Measurements from ENCODE around the gene INSR.
A peak's percentile ranks its signal among the peaks of the same experiment; 100 is the strongest.
"Not testable (repeated sequence)": the region's sequence is repeated elsewhere in the genome, so short reads cannot be mapped to it uniquely, and the experiment has no call there.

Gene INSR

DNA sequence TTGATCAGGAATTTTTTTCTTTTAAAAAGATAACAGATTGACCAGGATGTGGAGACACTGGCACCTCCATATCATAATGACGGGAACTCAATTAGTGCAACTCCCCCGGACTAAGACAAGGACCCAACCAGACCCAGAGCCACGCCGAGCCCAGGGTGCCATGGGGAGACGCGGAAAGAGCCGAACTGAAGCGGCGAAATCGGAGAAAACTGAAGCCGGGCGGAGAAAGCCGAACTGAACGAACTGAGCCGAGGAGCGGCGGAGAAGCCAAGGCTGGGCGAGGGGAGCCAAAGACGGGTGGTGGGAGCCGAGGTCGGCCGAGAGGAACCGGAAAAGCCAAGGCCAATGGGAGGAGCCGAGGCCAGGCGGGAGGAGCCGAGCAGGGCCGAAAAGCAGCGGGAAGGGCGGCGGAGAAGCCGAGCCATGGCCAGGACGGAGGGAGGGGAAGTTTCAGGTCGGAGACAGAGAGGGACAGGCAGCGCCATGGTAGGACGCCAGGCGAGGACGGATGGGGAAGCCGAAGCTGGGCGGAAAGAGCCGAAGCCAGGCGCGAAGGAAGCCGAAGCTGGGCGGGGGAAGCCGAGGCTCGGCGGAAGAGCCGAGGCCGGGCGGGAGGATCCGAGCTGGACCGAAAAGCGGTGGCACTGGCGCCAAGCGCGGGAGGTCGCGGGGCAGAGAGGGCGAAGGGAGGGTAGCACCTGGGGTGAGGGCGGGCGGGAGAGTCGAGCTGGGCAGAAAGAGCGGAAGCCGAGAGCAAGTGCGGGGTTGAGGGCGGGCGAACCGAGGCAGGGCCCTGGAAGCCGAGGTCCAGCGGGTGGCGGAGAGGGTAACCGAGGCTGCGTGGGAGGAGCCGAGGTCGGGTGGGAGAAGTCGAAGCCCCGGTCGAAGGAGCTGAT lies 195.3 kb downstream of the INSR start:
- peak; percentile 97 for DNase-seq (ENCODE audit: low spot score)

DNA sequence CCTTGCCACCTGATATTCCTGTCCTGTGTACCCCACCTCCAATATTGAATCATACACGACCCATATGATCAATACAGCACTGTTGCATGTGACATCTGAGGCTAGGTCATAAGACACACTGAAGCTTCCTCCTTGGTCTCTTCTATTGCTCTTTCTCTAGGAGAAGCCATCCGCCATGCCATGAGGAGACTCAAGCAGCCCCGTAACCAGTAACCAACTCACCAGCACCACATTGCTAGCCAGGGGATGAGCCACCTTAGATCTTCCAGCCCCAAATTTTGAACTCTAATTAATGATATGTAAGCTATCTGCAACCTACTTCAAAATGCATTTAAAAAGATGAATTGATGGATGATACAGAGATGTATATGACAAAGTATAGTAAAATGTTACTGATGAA lies 196.1 kb downstream of the INSR start:
- no peak for DNase-seq (ENCODE audit: low spot score)

DNA sequence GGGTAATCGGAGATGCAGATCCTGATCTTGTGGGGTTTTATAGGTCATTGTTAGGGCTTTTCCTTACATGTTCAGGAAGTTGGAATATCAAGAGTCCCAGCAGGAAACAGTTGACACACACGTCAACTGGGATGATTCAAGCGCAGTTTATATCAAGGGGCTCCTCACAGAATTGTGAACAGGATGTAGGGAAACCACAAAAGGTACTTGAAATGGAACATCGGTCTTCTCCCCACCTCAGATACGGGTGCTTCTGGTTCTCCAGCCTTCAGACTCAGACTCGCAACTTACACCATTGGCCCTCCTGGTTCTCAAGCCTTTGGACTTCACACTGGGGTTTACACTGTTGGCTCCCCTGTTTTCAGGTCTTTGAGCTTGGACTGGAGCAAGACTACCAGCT lies 205.2 kb downstream of the INSR start:
- DNase-seq (ENCODE audit: low spot score), result no peak

DNA sequence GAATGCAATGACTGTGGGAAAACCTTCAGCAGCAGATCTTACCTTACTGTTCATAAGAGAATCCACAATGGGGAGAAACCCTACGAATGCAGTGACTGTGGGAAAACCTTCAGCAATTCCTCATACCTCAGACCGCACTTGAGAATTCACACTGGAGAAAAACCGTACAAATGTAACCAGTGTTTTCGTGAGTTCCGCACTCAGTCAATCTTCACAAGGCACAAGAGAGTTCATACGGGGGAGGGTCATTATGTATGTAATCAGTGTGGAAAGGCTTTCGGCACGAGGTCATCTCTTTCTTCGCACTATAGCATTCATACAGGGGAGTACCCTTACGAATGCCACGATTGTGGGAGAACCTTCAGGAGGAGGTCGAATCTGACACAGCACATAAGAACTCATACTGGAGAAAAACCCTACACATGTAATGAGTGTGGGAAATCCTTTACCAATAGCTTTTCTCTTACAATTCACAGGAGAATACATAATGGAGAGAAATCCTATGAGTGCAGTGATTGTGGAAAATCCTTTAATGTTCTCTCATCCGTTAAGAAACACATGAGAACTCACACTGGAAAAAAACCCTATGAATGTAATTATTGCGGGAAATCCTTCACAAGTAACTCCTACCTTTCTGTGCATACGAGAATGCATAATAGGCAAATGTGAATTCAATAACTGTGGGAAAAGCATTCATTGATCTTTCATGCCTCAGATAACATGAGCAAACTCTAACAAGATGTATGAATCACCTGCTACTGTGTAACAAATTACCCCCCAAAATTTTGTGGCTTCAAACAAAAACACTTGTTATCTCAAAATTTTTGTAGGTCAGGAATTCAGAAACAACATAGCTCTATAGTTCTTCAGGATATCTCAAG lies 210.9 kb downstream of the INSR start:
- DNase-seq (ENCODE audit: low spot score), result no peak

DNA sequence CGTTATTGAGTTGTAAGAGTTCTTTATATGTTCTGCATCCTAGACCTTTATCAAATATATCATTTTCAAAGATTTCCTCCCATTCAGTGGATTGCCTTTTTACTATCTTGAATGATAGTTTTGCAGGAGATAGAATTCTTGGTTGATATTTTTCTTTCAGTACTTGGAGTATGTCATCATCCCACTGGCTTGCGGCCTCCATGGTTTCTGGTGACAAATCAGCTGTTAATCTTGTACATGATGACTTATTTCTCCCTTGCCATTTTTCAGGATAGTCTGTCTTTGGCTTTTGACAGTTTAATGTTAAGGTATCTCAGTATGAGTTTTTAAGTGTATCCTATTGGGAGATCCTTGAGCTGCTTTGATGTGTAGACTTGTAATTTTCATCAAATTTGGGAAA lies 216.2 kb downstream of the INSR start:
- no peak for DNase-seq (ENCODE audit: low spot score)

DNA sequence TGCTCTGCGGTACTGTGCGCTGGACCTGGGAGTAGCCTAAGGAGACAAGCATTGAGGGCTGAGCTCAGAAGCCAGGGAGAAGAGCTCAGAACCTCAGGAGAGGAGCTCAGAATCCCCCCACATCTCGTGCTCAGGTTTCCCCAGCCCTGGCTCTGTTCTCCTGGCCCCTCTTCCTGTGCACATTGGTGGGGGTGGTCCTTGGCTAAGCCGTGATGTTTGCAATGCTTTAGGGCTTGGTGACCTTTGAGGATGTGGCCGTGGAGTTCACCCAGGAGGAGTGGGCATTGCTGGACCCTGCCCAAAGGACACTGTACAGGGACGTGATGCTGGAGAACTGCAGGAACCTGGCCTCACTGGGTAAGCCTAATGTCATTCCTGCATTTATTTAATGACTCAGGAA lies 218.1 kb downstream of the INSR start:
- no peak for DNase-seq (ENCODE audit: low spot score)

DNA sequence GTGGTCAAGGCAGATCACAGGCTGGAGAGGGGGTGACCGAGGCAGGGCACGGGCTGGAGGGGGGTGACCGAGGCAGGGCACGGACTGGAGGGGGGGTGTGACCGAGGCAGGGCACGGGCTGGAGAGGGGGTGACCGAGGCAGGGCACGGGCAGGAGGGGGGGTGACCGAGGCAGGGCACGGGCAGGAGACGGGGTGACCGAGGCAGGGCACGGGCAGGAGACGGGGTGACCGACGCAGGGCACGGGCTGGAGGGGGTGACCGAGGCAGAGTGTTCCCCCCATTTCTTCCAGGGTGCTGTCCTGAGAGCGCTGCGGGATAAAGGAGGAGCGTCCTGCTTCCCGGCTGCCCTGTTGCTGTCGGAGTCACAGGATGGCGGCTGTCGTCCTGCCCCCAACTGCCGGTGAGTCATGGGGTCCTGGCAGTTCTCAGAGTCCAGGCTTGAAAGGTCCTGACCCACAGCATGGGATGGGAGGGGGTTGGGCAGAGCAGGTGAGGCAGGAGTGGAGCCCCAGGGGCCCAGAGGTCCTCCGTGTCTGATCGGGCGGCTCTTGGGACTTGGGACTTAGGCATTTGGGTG lies 219.4 kb downstream of the INSR start:
- DNase-seq (ENCODE audit: low spot score), result no peak

DNA sequence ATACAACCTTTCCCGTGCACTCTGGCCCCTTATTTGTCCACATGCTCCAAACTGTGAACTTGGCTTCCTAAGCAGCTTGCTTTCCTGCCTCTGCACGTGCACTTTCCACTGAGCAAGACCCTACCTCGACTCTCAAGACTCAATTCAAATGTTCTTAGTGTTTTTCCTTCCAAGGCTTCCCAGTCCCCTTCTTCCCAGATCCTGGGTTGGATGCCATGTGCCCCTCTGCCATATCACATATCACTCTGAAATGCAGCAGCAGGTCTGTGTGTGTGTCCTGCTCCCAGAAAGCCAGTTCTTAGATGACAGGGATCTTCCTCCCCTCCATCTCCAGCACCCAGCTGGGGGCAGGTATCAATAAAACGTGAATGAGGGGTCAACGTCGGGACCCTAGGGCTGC lies 221.7 kb downstream of the INSR start:
- no peak for DNase-seq (ENCODE audit: low spot score)

DNA sequence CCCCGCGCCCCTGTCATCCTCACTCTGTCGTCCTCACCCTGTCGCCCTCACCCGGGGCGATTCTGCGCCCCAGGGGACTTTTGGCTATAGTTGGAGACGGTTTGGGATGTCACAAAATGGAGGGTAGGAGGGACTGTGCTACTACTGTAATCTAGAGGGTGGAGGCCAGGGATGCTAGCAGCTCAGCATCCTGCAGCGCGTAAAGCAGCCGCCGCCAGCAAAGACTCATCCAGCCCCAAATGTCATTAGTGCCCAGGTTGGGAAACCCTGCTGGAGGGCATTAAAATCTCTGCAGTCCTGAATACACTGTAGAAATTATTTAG lies 224.3 kb downstream of the INSR start:
- no peak for DNase-seq (ENCODE audit: low spot score)

DNA sequence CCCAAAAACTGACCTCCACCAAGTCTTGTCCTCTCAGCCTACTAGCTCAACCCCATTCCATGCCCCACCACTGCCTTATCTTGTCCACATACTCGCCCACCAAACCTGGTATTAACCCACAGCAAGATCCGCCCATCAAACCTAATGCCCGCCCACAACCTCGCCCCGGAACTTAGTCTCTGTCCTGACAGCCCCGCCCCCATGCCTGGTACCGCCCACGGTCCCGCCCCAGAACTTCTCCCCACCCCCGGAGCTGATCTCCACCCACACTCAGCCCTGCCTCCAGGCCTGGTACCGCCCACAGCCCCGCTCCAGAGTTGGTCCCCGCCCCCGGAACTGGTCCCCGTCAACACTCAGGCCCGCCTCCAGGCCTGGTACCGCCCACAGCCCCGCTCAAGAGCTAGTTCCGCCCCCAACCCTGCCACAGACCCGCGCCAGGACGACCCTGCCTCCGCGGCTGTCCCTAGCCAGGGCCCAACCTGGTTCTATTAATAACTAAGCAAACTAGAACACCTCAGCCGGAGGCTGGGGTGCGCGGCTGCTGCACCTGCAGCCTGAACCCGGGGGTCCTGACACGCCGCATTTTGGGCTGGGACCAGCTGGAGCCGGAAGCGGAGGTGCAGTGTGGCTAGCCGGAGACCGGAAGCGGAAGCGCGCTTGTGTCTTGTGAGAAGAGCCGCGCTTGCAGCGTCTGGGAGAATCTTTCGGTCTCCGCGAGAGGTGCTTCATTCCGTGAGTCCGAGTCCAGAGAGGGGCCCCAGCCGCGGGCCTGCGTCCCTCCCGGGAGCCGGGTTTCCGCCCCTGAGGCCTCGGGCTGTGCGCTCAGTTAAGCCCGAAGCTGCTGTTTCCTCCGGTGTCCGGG lies 224.9 kb downstream of the INSR start, which contains the start of gene ZNF557:
Gene ZNF557 (plus strand): TSS at position 662 of the 862 bp plus-strand sequence. CDS start 5,372 bp downstream, outside the sequence.
- peak; percentile 98 for DNase-seq (ENCODE audit: low spot score)

DNA sequence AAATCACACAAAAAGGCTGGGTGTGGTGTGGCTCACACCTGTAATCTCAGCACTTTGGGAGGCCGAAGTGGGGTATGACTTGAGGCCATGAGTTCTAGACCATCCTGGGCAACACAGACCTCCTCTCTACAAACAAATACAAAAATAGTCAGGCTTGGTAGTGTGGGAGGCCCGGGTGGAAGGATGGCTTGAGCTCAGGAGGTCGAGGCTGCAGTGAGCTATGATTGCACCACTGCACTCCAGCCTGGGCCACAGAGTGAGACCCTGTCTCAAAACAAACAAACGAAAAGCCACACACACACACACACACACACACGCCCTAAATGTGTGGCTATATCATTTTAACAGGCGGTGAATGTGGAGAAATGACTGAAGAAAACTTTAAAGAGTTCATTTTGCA lies 225.6 kb downstream of the INSR start:
- DNase-seq (ENCODE audit: low spot score), result no peak

DNA sequence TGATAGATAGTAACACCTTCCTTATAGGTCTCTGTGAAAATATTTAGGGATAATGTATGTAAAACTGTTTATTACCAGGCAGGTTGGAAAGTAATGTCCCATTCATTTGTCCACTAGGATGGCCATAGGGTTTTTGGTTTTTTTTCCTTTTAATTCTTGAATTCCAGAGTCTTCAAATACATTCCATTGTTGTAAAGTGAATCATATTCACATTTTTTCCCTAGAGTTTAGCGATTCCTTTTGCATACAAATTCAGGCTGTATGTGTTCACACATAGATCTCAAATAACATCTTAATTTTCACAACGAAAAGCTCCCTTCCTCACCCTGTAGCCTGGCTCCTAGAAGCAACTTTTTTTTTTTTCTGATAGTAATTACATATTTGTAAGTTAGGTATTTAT lies 226.5 kb downstream of the INSR start:
- peak; percentile 24 for DNase-seq (ENCODE audit: low spot score)

DNA sequence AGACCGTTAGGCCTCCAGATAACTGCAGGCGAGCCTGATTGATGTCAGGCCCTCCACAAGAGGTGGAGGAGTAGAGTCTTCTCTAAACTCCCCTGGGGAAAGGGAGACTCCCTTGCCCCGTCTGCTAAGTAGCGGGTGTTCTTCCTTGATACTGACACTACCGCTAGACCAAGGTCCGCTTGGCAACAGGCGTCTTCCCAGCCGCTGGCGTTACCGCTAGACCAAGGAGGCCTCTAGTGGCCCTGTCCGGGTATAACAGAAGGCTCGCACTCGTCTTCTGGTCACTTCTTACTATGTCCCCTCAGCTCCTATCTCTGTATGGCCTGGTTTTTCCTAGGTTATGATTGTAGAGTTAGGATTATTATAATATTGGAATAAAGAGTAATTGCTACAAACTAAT lies 227.1 kb downstream of the INSR start:
- not testable (repeated sequence) for DNase-seq (ENCODE audit: low spot score)

DNA sequence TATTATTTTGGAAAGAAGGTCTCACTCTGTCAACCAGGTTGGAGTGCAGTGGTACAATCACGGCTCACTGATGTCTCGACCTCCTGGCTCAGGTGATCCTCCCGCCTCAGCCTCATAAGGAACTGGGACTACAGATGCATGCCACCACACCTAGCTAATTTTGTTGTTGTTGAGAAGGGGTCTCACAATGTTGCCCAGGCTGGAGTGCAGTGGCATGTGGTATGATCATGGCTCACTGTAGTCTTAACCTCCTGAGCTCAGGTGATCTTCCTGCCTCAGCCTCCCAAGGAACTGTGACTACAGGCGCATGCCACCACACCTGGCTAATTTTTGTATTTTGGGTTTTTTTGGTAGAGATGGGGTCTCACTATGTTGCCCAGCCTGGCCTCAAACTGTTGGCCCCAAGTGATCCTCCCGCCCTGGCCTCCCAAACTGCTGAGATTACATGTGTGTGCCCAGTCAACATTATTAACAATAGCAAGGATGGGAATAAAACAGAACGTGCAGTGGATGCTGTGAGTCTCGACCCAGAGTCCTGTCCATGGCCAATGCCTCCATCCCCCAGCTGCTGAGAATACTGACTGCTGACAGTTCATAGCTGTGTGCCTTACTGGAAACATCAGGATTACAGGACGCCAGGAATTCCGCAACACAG lies 230.3 kb downstream of the INSR start:
- no peak for DNase-seq (ENCODE audit: low spot score)

DNA sequence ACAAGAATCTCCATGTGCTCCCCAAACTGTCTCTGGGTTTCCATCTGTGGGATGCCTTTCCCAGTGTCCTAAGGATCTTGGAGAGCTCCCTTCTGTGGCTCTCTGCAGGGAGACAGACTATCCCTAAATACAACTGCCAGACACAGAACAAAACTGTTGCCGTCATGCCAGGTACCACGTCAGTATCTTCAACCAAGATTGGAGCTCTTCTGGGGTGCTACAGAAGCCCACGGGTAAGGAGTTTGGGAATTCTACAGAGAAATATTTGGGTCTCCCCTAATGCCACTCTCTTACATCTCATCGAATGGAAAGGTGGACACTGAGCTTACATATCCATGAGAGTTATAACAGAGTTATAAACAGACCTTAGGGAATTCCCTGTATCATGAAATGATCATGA lies 230.9 kb downstream of the INSR start:
- no peak for DNase-seq (ENCODE audit: low spot score)

Data from AG20443 (cell line).